Activated effector memory CD4-positive, alpha-beta T cell treated with anti-CD3 and anti-CD28 coated beads, Interleukin-2, amount 50 U/mL, for 16 hours (primary cell): Measurements from ENCODE around the gene GHDC.
"Not testable (repeated sequence)": the region's sequence is repeated elsewhere in the genome, so short reads cannot be mapped to it uniquely, and the experiment has no call there.

Experiments
- DNase-seq: peaks from one replicate; pipeline ENCODE4 v3.0.0-alpha.2; 2020

The GHDC gene

GRCh38 chr17:42202159-42202558 is 7.9 kb upstream of the GHDC start:
- DNase-seq, result no peak

DNA sequence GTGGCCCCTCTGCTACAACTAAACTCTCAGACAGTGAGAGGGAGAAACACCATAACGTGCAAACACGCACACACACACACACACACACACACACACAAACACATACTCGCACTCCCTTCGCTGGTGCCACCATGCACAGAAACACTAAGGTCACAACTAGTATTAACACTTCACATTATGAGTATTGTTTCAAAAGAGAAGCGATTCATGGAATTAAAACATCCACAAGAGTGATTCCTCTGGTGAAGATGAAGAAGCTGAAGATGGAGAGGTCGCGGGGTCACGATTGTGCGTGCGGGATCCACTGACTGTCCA is 7.1 kb upstream of the GHDC start:
- no peak for DNase-seq

DNA sequence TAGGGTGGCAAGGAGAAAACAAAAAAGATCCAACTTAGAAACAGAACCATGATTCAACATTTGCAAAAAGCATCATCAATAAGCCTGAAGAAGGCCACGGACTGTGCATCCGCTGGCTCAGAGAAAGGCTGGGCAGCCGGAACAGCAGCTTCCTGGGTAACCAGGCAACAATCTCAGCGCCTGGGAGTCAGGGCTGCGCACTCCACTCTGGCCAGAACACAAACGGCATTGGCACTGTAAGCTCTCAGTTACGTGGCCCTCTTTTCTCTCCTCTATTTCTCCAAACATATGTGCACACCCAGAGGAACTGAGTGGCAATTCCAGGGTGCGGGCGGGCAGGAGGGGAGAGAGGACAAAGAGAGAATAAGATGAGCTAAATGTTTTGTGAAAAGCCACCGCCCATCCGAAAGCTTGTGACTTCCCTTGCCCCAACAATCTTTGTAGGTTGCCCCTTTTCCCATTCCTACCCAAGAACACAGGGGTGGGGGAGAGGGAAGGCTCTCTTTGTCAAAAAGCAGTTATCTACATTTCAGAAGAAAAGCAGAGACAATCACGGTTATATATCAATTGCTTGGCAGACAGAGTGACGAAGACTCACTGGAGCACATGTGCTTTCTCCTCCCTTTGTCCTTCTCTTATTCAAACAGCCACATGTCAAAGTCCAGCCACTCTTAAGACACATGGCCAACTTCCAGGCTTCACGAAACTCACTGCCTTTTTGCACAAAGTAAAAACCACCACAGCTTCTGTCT is 6.6 kb upstream of the GHDC start:
- no peak for DNase-seq

DNA sequence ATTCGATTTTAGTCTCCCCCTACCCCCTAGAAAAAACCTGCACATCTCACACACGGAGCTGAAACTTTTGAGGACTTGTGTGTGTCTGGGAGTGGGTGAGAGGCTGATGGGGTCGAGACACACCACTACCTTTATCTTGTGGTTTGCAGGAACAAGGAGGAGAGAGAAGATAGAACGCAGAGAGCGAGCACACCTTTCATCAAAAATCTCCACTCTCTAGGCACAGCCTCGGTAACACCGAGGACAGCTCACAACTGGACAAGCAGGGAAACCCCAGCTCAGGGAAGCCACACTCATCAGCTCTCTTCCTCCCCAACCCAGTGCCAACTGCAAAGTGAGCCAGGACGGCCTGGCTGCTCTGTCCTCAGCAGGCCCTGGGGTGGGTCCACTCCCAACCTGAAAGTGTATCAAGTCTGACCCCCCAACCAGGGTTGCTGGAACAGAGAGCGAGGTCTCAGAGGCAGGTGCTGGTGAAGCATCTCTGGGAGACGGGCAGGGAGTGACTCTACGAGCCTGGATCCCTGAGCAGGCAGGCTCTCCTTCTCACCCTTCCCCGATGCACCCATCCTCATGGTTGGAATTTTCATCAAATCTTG is 5.2 kb upstream of the GHDC start:
- DNase-seq, result no peak

GRCh38 chr17:42198897-42199296 is 4.6 kb upstream of the GHDC start:
- no peak for DNase-seq

DNA sequence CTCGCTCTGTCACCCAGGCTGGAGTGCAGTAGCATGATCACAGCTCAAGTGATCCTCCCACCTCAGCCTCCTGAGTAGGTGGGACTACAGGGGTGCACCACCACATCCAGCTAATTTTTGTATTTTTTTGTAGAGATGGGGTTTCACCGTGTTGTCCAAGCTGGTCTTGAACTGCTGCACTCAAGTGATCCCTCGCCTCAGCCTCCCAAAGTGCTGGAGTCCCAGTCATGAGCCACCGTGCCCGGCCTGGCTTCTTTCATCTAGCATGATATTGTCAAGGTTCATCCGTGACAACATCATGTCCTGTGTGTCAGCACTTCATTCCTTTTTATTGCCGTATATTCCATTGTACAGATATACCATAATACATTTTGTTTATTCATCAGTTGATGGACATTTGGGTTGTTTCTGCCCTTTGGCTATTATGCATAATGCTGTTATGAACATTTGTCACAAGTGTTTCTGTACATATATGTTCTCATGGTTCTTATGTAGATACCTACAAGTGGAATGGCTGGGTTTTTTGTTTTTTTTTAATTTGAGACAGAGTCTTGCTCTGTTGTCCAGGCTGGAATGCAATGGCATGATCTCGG is 3.4 kb upstream of the GHDC start:
- no peak for DNase-seq

GRCh38 chr17:42193216-42193968 is 902 bp downstream of the GHDC start:
- no peak for DNase-seq

DNA sequence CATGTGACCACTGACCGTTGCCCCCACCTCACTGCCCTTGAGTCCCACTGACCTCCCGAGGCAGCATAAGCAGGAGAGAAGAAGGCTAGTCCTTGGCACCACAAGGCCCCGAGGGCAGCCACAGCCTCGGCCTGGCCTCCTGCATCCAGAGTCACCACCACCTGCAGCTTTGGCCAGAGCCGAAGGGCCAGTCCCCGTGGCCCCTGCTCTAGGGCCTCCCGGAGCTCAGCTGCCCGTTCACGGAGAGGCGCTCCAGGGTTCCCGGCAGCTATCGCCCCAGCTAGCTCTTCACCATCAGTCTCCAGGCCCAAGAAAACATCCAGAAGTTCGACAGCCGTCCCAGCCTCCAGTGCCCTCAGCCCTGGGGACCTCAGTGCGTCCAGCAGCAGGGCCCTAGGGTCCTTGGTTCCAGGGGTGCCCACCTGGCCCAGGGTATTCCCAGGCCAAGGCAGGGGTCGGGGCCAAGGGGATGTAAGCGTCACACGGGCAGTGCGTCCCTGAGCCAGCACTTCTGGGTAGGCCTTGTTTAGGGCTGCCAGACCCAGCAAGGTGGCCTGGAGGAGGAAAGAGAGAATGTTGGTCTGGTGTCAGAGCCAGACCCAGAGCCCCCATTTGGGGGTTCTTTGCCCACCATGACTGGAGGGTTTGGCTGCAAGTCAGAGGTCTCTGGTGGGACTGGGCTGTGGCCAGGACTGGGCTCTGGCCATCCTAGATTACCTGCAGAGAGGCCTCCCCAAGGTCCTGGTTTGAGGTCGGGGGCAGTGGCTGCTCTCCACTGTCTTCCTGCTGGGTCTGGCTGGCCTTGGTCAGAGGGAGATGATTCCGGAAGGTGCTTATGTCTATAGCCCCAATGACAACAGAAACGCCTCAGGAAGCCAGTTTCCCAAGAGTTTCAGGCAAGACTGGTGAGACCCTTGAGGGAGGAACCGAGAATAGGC is 1.8 kb downstream of the GHDC start:
- no peak for DNase-seq

- no peak for DNase-seq
These were observed 3.1 kb downstream of the GHDC start for GRCh38 chr17:42191275-42191608.

- no peak for DNase-seq
These were observed 3.6 kb downstream of the GHDC start for GRCh38 chr17:42190491-42191274.

DNA sequence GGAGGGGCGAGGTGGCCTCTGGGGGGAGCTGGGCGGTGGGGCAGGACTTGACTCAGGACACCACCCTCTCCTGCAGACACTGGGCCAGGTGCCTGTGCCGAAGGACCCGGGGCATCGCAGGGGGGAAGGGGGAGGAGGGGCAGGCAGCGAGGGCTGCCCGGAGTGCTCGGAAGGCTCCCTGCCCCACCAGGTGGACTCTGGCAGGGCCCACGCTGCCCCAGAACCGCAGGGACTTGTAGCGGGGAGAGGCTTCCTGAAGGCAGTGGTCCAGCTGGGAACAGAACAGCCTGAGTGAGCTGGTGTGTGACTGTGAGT is 4.7 kb downstream of the GHDC start:
- DNase-seq, result no peak

- DNase-seq, result no peak
These were observed 5.3 kb downstream of the GHDC start for GRCh38 chr17:42188749-42189650.

DNA sequence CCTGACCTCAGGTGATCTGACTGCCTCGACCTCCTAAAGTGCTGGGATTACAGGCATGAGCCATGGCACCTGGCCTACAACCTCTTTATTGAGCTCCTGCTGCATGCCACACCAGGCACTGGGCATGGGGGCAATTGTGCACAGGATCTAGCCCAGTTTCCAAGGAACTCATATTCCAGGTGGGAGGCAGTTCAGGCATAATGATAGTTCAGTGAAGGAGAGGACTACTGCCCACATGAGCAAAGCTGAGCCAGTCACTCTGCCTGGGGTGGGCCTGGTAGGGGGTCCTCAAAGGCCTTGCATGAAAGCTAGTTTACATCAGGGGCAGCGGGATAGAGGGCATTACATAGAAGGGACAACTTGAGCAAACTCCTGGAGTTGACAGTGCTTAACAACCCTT is 6.5 kb downstream of the GHDC start:
- DNase-seq, result no peak

DNA sequence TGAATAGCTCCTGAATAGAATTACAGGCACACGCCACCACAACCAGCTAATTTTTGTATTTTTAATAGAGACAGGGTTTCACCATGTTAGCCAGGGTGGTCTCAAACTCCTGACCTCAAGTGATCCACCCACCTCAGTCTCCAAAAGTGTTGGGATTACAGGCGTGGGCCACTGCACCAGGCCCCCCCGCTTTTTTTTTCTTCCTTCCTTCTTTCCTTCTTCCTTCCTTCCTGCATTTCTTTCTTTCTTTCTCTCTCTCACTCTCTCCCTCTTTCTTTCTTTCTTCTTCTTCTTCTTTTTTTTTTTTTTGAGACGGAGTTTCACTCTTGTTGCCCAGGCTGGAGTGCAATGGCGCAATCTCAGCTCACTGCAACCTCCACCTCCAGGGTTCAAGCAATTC is 8.1 kb downstream of the GHDC start:
- DNase-seq, result not testable (repeated sequence)

DNA sequence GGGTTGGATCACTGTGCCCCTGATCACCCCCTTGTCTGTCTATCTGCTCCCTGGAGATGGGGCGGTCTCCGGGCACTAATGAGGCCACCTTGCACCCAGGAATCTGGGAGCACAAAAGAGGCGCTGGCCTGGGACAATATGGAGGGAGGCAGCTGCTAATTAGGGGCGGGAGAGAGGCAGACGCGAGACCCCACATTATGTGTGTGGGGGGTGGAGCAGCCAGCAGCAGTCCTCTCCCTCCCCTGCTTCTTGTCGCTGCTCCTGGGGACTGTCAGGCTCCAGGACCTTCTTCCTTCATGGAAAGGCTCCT is 8.7 kb downstream of the GHDC start:
- DNase-seq, result no peak

DNA sequence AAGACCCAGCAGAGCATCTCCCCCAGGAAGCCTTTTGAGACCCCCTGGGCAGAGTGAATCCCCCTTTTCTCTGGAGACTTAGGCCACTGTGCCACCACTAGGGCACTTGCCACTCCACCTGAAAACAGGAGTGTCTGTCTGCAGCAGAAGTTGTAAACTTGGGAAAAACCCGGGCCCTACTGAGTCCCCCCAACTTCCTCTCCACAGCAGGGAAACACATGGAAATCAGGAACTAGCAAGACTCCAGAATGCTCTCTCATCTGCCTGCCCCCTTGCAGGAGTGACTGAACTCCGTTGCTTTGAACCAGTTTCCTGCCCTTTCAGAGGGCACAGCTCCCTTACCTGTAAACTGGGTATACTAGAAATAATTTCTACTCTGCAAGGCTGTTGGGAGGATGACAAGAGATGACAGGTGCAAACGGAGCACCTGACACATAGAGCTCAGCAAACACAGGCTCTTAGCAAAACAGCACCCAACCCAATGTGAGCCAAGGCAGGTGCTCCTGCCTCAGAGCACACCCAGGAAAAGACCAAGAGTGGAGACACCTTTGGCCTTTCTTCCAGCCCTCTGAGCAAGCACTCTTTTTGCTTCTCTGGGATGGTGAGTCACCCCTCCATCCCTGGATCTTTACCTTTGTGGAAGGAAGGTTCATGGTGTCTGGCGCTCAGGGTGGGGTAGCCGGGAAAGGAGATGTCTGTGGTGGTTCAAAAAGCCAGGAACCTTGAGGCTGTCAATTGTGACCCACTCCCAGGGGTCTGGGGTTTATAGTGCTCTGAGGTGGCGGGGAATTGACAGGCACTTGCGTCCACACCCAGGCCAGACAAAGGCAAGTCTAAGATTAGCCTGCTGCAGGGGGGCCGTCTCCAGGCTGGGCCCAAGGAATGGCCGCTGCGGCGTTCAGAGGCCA is 9.3 kb downstream of the GHDC start, which contains the start of gene HCRT:
Gene HCRT, minus strand, starts transcription at position 740 of the 908 bp plus-strand sequence. Its CDS starts 87 bp downstream, at position 653.
- no peak for DNase-seq

DNA sequence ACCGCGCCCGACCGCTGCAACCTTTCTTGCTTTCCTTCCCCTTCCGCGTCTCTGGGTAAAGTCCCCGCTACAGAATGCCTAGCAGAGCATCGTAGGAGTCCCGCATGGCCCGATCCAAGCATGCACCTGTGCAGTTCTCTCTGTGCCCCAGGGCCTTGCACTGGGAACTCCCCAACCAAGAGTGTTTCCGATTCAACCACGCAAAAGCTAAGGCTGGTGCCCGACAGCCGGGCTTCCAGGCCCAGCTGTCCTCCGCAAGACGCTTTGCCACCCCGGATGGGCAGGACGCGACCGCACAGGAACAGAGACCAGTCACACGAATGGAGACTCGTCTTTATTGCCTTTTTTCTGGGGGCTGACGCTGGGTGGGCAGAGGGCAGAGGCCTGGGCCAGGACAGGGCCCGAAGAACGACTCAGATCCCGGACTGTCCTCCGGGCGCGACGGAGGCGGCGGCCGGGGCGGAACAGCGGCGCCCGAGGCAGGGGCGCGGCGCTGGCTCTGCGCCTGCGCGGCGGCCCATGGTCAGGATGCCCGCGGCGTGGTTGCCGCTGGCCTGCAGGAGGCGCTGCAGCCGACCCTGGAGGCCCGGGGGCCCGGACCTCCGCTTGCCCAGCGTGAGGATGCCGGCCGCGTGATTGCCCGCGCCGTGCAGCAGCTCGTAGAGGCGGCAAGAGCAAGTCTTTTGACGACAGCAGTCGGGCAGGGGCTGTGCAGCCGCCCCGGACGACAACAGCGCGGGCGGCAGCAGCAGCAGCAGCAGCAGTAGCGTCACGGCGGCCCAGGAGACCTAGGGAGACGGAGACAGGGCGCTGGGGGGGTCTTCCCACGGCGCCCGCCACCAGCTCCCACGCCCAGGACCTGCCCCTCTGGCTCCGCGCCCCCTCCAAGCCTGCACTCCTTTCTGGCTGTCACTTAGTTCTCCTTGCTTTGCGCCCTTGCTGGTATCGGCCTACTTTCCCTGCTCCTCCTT is 10.3 kb downstream of the GHDC start:
- DNase-seq, result peak; percentile 92

GRCh38 chr17:42182927-42183734 is 11.2 kb downstream of the GHDC start:
- DNase-seq, result no peak
